HepG2 (cell line): Measurements from ENCODE around the gene PUS1. TPM values are rescaled to one million over a fixed set of nuclear protein-coding genes. Genes with fewer than 3 reads are reported as not detected.

Experiments
- DNMT3B ChIP-seq: conservative IDR thresholded peaks from 2 replicates; pipeline ENCODE4 v1.6.1; 2016; ENCODE audit warnings: missing biosample characterization, control low read depth
- NR2F2 ChIP-seq: IDR thresholded peaks from 2 replicates; pipeline ENCODE4 v1.6.1; 2012; ENCODE audit warnings: low read depth, inconsistent platforms, borderline replicate concordance
- NR3C1 ChIP-seq: sonication (generic); formaldehyde crosslinking; IDR thresholded peaks from 2 replicates; pipeline ENCODE4 v1.4.0; 2020; ENCODE audit warnings: missing genetic modification reagents
- REL ChIP-seq: sonication (generic); formaldehyde crosslinking; conservative IDR thresholded peaks from 2 replicates; pipeline ENCODE4 v1.8.0; 2022; ENCODE audit warnings: mild to moderate bottlenecking, missing genetic modification reagents, moderate library complexity
- SKIL ChIP-seq: sonication (generic); formaldehyde crosslinking; IDR thresholded peaks from 2 replicates; pipeline ENCODE4 v1.8.0; 2022; ENCODE audit warnings: missing genetic modification reagents, mild to moderate bottlenecking, moderate library complexity, borderline replicate concordance
- TGIF2 ChIP-seq: IDR thresholded peaks from 2 replicates; pipeline ENCODE4 v1.6.1; 2016; ENCODE audit warnings: control low read depth, missing compliant biosample characterization
- YEATS2 ChIP-seq: sonication (generic); formaldehyde crosslinking; IDR thresholded peaks from 2 replicates; pipeline ENCODE4 v1.4.0; 2020; ENCODE audit warnings: missing genetic modification reagents, borderline replicate concordance
- YEATS4 ChIP-seq: sonication (generic); formaldehyde crosslinking; IDR thresholded peaks from 2 replicates; pipeline ENCODE4 v1.4.0; 2020; ENCODE audit warnings: missing genetic modification reagents, borderline replicate concordance
- ZNF230 ChIP-seq: sonication (generic); formaldehyde crosslinking; IDR thresholded peaks from 2 replicates; pipeline ENCODE4 v1.4.0; 2020; ENCODE audit warnings: mild to moderate bottlenecking, missing genetic modification reagents
- ZNF263 ChIP-seq: sonication (generic); formaldehyde crosslinking; IDR thresholded peaks from 2 replicates; pipeline ENCODE4 v1.4.0; 2020; ENCODE audit warnings: missing genetic modification reagents
- ZNF484 ChIP-seq: sonication (generic); formaldehyde crosslinking; IDR thresholded peaks from 2 replicates; pipeline ENCODE4 v1.5.1; 2020; ENCODE audit warnings: mild to moderate bottlenecking, low read depth, missing genetic modification reagents, borderline replicate concordance
- ZNF589 ChIP-seq: sonication (generic); formaldehyde crosslinking; conservative IDR thresholded peaks from 2 replicates; pipeline ENCODE4 v1.8.0; 2022; ENCODE audit warnings: mild to moderate bottlenecking, moderate library complexity, missing genetic modification reagents
- ZNF724P ChIP-seq: sonication (generic); formaldehyde crosslinking; IDR thresholded peaks from 2 replicates; pipeline ENCODE4 v1.8.0; 2022; ENCODE audit warnings: missing genetic modification reagents, borderline replicate concordance
- ZNF772 ChIP-seq: sonication (generic); formaldehyde crosslinking; IDR thresholded peaks from 2 replicates; pipeline ENCODE4 v1.5.0; 2020; ENCODE audit warnings: mild to moderate bottlenecking, missing genetic modification reagents
- polyA plus RNA-seq, 8 experiments: library from polyadenylated mRNA; depleted of rRNA in 3 of 8; stranded (reverse) in 7 of 8; unstranded in 1 of 8; fragments of >200 nt; fragmentation: Illumina TruSeq in 4 of 8; extraction: Trizol in 4 of 8; gene quantifications; 2 replicates each; pipeline versions ENCODE4 v1.2.1 to v1.2.3, GENCODE V29; 2011 to 2016; ENCODE audit warnings: low read depth in 4 of 8, missing spikeins in 1 of 8, mixed read lengths in 1 of 8; ENCODE audit not compliant: insufficient read depth in 1 of 8
- total RNA-seq, 5 experiments: library from RNA; depleted of rRNA; stranded (reverse); fragments of >200 nt; fragmentation: Illumina TruSeq; extraction: Trizol; gene quantifications; 2 replicates each; pipeline ENCODE4 v1.2.3, GENCODE V29; 2016; ENCODE audit warnings: low read depth in 1 of 5
- TF ChIP-seq, protein P1 (sequence below): sonication (generic); formaldehyde crosslinking; IDR thresholded peaks from 2 replicates; pipeline ENCODE4 v1.5.1; 2020; ENCODE audit warnings: mild to moderate bottlenecking, missing genetic modification reagents, moderate library complexity
- TF ChIP-seq, protein P2 (sequence below): IDR thresholded peaks from 2 replicates; pipeline ENCODE4 v1.6.1; 2012; ENCODE audit warnings: inconsistent platforms
- TF ChIP-seq, protein P3 (sequence below): sonication (generic); formaldehyde crosslinking; IDR thresholded peaks from 2 replicates; pipeline ENCODE4 v1.4.0; 2020; ENCODE audit warnings: missing genetic modification reagents, borderline replicate concordance
- TF ChIP-seq, protein P4 (sequence below): sonication (generic); IDR thresholded peaks from 2 replicates; pipeline ENCODE4 v1.6.1; 2016; ENCODE audit warnings: low read depth, borderline replicate concordance

The PUS1 gene
- total and polyA plus RNA-seq, 2 of the 13 experiments (the other 11 are each of a cell fraction or from before 2014, with no cell fraction given) = 19.2 to 24.7 TPM

DNA sequence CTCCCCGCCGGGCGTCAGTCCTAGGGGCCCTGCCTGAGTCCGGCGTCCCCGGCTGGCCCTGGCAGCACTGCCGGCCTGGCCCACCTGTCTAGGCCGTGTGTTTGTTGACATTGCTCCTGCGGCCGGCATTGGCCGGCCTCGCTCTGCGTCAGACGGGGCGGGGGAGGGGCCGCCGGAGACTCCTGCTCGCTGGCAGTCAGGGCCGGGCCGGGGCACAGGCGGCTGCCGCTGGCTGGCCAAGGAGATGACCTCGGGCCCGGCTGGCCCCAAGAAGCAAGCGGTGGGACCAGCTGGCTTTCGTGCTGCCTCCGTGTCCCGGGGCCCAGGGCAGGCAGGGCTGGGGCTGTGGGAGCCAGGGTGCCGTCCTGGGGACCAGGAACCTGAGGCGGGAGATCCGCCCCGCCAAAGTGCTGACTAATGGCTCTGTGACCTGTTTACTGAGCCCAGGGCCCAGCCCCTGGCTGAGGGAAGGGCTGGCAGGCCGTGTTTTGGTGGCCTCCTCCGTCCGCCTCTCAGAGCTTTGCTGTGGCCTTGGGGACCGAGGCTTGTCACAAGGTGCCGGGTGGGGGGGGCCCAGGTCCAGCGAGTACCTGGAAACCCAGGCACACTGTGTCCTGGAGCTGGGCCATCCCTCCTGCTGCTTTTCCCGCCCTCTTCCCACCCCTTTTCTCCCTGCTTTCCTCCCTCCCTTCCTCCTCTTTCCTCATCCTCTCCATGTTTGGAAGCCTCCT lies 32.8 kb upstream of the PUS1 start (continued):
- TF ChIP-seq REL (CRISPR knock-in tag) = no peak
- TF ChIP-seq ZNF484 (CRISPR knock-in tag) = no peak
- TF ChIP-seq TGIF2 = peak; percentile 68; the same call in 1 of the 2 replicates
- TF ChIP-seq ZNF589 = no peak
- peak; percentile 67; the same call in 1 of the 2 replicates for TF ChIP-seq ZNF724P
- TF ChIP-seq NR3C1 (CRISPR knock-in tag) = no peak
- TF ChIP-seq ZNF772 (CRISPR knock-in tag) = peak; percentile 76; the same call in 1 of the 2 replicates
- TF ChIP-seq, protein P1, sequence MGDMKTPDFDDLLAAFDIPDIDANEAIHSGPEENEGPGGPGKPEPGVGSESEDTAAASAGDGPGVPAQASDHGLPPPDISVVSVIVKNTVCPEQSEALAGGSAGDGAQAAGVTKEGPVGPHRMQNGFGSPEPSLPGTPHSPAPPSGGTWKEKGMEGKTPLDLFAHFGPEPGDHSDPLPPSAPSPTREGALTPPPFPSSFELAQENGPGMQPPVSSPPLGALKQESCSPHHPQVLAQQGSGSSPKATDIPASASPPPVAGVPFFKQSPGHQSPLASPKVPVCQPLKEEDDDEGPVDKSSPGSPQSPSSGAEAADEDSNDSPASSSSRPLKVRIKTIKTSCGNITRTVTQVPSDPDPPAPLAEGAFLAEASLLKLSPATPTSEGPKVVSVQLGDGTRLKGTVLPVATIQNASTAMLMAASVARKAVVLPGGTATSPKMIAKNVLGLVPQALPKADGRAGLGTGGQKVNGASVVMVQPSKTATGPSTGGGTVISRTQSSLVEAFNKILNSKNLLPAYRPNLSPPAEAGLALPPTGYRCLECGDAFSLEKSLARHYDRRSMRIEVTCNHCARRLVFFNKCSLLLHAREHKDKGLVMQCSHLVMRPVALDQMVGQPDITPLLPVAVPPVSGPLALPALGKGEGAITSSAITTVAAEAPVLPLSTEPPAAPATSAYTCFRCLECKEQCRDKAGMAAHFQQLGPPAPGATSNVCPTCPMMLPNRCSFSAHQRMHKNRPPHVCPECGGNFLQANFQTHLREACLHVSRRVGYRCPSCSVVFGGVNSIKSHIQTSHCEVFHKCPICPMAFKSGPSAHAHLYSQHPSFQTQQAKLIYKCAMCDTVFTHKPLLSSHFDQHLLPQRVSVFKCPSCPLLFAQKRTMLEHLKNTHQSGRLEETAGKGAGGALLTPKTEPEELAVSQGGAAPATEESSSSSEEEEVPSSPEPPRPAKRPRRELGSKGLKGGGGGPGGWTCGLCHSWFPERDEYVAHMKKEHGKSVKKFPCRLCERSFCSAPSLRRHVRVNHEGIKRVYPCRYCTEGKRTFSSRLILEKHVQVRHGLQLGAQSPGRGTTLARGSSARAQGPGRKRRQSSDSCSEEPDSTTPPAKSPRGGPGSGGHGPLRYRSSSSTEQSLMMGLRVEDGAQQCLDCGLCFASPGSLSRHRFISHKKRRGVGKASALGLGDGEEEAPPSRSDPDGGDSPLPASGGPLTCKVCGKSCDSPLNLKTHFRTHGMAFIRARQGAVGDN (CRISPR knock-in tag) = peak; percentile 91
- TF ChIP-seq, protein P2, sequence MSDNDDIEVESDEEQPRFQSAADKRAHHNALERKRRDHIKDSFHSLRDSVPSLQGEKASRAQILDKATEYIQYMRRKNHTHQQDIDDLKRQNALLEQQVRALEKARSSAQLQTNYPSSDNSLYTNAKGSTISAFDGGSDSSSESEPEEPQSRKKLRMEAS = peak; percentile 90
- no peak for TF ChIP-seq NR2F2
- peak; percentile 23; the same call in 1 of the 2 replicates for TF ChIP-seq YEATS2
- TF ChIP-seq SKIL (CRISPR knock-in tag) = peak; percentile 68; the same call in 1 of the 2 replicates
- TF ChIP-seq, protein P3, sequence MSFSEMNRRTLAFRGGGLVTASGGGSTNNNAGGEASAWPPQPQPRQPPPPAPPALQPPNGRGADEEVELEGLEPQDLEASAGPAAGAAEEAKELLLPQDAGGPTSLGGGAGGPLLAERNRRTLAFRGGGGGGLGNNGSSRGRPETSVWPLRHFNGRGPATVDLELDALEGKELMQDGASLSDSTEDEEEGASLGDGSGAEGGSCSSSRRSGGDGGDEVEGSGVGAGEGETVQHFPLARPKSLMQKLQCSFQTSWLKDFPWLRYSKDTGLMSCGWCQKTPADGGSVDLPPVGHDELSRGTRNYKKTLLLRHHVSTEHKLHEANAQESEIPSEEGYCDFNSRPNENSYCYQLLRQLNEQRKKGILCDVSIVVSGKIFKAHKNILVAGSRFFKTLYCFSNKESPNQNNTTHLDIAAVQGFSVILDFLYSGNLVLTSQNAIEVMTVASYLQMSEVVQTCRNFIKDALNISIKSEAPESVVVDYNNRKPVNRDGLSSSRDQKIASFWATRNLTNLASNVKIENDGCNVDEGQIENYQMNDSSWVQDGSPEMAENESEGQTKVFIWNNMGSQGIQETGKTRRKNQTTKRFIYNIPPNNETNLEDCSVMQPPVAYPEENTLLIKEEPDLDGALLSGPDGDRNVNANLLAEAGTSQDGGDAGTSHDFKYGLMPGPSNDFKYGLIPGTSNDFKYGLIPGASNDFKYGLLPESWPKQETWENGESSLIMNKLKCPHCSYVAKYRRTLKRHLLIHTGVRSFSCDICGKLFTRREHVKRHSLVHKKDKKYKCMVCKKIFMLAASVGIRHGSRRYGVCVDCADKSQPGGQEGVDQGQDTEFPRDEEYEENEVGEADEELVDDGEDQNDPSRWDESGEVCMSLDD = 0 out of 2 replicates have a peak, but pooled peaks have one; percentile 13
- peak; percentile 82; the same call in 1 of the 2 replicates for TF ChIP-seq ZNF230 (CRISPR knock-in tag)
- 0 out of 2 replicates have a peak, but pooled peaks have one; percentile 40 for TF ChIP-seq DNMT3B
- TF ChIP-seq YEATS4 = peak; percentile 63; the same call in 1 of the 2 replicates
- TF ChIP-seq ZNF263 = 0 out of 2 replicates have a peak, but pooled peaks have one; percentile 13
- TF ChIP-seq, protein P4, sequence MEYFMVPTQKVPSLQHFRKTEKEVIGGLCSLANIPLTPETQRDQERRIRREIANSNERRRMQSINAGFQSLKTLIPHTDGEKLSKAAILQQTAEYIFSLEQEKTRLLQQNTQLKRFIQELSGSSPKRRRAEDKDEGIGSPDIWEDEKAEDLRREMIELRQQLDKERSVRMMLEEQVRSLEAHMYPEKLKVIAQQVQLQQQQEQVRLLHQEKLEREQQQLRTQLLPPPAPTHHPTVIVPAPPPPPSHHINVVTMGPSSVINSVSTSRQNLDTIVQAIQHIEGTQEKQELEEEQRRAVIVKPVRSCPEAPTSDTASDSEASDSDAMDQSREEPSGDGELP = peak; percentile 74; the same call in 1 of the 2 replicates
